ENCODE measurements around the gene APOBEC3G.
"Not testable (repeated sequence)": the region's sequence is repeated elsewhere in the genome, so short reads cannot be mapped to it uniquely, and the experiment has no call there.

Gene APOBEC3G

DNA sequence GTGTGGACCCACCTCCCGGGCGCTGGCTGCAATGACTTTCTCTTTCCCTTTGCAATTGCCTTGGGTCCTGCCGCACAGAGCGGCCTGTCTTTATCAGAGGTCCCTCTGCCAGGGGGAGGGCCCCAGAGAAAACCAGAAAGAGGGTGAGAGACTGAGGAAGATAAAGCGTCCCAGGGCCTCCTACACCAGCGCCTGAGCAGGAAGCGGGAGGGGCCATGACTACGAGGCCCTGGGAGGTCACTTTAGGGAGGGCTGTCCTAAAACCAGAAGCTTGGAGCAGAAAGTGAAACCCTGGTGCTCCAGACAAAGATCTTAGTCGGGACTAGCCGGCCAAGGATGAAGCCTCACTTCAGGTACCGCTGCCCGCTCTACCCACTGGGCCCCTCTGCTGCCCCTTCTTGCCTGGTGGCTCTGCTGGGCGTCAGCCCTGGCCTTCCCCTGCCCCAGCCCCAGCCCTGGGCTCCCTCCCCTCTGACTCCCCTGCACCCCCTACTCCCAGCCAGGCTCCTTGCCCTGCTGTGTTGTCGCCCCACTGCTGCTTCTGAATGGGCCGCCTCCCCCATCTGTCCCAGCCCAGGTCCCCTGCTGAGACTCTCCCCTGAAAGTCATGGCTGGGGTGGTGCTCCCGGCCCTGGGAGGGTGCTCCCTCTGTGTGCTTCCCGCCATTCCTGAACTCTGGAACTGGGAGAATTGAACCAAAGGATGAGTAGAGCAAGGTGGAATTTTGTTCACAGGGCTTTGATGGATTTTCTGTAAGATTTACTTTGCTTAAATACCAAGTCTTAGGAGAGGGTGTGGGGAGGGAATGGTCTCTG is at the start of gene APOBEC3G:
Gene APOBEC3G, plus strand, starts transcription at position 250 of the 815 bp plus-strand sequence. Its CDS starts 87 bp downstream, at position 337.
- DNase-seq (ENCODE audit: low read depth): peak; percentile 34

DNA sequence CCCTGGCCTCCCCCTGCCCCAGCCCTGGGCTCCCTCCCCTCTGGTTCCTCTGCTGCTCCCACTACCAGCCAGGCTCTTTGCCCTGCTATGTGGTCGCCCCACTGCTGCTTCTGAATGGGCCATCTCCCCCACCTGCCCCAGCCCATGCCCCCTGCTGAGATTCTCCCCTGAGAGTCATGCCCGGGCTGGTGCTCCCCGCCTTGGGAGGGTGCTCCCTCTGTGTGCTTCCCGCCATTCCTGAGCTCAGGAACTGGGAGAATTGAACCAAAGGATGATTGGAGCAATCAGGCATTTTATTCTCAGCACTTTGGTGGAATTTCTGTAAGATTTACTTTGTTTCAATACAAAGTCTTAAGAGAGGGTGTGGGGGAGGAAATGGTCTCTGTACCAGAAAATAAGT is 49.4 kb upstream of the APOBEC3G start:
- no peak for DNase-seq (ENCODE audit: low read depth)

DNA sequence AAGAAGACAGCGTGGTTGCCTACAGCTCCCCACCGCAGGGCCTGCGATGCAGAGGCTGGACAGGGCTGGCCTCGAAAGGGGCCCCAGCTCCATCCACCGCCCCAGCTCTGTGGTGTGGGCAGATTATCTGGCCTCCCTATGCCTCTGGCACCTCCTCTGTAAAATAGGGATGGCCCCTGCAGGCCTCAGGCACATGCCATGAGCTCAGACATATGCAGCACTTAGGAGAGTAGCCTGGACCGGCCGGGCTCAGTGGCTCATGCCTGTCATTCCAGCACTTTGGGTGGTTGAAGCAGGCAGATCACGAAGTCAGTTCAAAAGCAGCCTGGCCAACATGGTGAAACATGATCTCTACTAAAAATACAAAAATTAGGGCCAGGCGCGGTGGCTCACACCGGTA is 48.8 kb upstream of the APOBEC3G start:
- no peak for DNase-seq (ENCODE audit: low read depth)

DNA sequence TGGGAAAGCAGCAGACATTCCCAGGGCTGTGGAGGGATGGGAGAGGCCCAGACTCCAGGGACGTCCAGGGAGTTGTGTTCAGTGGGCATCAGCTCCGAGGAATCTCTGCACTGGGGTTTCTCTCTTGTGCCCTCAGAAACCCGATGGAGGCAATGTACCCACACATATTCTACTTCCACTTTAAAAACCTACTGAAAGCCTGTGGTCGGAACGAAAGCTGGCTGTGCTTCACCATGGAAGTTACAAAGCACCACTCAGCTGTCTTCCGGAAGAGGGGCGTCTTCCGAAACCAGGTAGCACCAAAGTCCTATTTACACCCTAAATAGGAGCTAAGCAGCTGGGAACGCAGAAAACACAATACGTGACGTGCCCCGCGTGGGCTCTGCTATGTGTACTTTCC is 47.8 kb upstream of the APOBEC3G start:
- no peak for DNase-seq (ENCODE audit: low read depth)

DNA sequence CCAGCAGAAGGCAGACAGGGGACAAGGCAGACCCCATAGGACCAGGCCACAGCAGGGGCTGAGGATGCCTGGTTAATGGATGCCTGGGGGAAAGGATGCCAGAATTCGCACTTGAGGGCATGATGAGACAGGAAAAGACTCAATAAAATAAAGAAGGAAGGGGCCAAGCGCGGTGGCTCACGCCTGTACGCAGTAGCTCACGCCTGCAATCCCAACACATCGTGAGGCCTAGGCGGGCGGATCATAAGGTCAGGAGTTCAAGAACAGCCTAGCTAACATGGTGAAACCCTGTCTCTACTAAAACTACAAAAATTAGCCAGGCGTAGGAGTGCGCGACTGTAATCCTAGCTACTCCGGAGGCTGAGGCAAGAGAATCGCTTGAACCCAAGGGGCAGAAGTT is 46.4 kb upstream of the APOBEC3G start:
- no peak for DNase-seq (ENCODE audit: low read depth)

DNA sequence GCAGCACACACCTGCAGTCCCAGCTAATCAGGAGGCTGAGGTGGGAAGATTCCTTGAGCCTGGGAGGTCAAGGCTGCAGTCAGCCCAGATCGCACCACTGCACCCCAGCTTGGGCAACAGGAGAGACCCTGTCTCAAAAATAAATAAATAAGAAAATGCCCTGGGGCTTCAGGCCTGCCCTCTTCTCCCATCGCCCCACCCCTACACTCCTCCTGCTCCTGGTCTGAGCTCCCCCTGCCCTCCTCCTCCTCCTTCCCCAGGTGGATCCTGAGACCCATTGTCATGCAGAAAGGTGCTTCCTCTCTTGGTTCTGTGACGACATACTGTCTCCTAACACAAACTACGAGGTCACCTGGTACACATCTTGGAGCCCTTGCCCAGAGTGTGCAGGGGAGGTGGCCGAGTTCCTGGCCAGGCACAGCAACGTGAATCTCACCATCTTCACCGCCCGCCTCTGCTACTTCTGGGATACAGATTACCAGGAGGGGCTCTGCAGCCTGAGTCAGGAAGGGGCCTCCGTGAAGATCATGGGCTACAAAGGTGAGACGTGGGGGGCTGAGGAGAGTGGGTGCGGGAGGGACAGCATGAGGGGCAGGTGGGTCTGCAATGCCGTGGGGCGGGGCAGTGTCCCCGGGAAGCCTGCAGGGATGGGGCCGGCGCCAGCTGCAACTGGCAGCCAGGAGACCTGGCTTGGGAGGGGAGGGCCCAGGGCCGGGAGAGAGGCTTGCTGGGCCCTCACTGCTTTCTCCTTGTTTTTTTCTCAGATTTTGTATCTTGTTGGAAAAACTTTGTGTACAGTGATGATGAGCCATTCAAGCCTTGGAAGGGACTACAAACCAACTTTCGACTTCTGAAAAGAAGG is 45.4 kb upstream of the APOBEC3G start:
- not testable (repeated sequence) for DNase-seq (ENCODE audit: low read depth)

DNA sequence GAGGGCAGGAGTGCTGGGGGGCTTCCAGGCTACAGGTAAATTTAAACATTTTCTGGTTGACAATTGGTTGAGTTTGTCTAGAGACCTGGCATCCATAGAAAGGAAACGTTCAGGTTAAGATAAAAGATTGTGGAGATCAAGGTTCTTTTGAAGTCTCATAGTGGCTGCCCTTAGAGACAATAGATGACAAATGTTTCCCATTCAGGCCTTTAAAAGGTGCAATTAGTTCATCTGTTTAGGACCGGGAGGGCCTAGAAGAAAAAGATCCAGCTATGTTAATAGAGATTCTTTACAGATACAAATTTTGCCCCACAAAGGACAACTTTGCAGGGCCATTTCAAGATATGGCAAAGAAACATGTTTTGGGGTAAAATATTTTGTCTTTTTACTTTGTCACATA is 40.0 kb upstream of the APOBEC3G start:
- DNase-seq (ENCODE audit: low read depth): not testable (repeated sequence)

DNA sequence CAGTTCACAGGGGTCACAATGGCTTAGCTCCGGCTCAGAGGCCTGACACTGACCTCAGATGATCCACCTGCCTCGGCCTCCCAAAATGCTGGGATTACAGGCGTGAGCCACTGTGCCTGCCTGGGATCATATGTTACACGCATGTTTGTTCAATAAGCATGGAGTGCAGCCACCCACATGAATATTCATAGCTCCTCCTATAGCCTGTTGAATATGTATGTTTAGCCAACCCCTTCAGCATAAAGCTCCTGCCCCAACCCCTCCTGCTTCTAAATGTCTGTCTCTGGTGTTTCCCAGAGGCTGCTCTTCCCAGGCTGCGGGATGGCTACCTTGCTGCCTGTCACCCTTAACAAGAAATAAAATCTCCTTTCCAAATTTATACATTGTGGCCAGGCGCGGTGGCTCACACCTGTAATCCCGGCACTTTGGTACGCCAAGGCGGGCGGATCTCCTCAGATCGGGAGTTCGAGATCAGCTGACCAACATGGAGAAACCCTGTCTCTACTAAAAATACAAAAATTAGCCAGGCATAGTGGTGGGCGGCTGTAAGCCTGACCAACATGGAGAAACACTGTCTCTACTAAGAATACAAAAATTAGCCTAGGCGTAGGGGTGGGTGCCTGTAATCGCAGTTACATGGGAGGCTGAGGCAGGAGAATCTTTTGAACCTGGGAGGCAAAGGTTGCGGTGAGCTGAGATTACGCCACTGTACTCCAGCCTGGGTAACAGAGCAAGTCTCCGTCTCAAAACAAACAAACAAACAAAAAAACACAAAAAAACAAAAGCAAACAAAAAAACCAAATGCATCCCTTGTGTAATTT is 37.6 kb upstream of the APOBEC3G start:
- no peak for DNase-seq (ENCODE audit: low read depth)

DNA sequence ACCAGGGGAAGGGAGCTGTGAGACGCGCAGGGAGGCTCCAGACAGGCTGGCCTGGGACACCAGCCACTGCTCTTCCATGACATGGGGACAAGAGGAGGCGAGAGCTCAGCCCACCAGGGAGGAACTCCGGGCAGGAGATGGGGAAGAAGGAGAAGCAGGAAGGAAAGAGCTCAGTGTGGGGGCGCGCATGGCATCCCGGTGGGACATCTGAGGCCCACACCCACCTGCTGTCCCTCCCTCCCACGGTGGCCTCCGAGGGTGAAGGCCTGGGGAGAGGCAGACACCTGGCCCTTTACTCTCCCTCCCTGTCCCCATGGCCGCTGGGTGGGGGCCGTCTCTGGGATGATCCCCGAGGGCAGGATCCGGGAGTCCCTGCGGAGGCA is 36.9 kb upstream of the APOBEC3G start:
- DNase-seq (ENCODE audit: low read depth): not testable (repeated sequence)

DNA sequence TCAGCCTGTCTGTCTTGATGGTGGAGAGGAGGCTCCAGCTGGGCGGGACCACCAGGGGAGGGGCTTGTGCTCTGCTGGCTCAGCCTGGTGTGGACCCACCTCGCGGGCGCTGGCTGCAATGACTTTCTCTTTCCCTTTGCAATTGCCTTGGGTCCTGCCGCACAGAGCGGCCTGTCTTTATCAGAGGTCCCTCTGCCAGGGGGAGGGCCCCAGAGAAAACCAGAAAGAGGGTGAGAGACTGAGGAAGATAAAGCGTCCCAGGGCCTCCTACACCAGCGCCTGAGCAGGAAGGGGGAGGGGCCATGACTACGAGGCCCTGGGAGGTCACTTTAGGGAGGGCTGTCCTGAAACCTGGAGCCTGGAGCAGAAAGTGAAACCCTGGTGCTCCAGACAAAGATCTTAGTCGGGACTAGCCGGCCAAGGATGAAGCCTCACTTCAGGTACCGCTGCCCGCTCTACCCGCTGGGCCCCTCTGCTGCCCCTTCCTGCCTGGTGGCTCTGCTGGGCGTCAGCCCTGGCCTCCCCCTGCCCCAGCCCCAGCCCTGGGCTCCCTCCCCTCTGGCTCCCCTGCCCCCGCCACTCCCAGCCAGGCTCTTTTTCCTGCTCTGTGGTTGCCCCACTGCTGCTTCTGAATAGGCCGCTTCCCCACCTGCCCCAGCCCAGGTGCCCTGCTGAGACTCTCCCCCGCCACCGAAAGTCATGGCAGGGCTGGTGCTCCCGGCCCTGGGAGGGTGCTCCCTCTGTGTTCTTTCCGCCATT is 36.4 kb upstream of the APOBEC3G start, which contains the start of gene APOBEC3F:
Gene APOBEC3F, plus strand, starts transcription at position 327 of the 759 bp plus-strand sequence. Its CDS starts 97 bp downstream, at position 424.
- peak; percentile 22 for DNase-seq (ENCODE audit: low read depth)

DNA sequence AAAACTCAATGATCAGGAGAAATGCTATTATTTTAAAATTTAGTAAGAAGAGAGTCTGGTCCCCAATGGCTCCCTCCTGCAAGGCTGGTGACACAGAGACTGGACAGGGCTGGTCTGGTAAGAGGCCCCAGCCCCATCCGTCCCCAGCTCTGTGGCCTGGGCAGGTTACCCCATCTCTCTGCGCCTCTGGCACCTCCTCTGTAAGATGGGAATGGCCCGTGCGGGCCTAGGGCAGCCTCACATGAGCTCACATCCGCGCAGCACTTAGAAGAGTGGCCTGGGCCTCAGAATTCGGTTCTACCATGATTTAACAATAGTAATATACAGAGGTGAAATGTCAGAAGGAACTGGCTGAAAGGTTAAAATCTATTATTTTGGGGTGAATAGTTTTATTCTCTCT is 35.2 kb upstream of the APOBEC3G start:
- DNase-seq (ENCODE audit: low read depth): no peak

DNA sequence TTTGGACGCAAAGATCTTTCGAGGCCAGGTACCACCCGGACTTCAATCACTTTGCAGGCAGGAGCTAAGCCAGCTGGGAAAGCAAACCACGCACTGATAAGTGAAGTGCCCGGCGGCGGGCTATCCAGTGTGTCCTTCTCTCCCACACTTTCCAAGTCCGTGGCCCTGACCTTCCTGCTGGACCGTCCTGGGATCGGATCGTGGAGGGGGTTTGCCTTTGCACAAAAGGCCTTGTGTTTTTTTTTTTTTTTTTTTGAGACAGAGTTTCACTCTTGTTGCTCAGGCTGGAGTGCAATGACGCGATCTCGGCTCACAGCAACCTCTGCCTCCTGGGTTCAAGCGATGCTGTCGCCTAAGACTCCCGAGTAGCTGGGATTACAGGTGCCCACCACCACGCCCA is 34.0 kb upstream of the APOBEC3G start:
- DNase-seq (ENCODE audit: low read depth): not testable (repeated sequence)

DNA sequence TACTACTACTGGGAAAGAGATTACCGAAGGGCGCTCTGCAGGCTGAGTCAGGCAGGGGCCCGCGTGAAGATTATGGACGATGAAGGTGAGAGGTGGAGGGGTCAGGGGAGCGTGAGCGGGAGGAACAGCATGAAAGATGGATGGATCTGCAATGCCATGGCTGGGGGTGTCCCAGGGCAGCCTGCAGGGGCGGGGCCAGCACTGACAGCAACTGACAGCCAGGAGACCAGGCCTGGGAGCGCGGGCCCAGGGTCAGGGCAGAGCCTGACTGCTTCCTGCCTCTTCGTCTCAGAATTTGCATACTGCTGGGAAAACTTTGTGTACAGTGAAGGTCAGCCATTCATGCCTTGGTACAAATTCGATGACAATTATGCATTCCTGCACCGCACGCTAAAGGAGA is 31.9 kb upstream of the APOBEC3G start:
- DNase-seq (ENCODE audit: low read depth): not testable (repeated sequence)

DNA sequence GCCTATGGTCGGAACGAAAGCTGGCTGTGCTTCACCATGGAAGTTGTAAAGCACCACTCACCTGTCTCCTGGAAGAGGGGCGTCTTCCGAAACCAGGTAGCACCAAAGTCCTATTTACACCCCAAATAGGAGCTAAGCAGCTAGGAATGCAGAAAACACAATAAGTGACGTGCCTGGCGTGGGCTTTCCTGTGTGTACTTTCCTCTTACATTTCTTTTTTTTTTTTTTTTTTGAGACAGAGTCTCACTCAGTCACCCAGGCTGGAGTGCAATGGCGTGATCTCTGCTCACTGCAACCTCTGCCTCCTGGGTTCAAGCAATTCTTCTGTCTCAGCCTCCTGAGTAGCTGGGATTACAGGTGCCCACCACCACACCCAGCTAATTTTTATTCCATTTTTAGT is 27.6 kb upstream of the APOBEC3G start:
- not testable (repeated sequence) for DNase-seq (ENCODE audit: low read depth)

DNA sequence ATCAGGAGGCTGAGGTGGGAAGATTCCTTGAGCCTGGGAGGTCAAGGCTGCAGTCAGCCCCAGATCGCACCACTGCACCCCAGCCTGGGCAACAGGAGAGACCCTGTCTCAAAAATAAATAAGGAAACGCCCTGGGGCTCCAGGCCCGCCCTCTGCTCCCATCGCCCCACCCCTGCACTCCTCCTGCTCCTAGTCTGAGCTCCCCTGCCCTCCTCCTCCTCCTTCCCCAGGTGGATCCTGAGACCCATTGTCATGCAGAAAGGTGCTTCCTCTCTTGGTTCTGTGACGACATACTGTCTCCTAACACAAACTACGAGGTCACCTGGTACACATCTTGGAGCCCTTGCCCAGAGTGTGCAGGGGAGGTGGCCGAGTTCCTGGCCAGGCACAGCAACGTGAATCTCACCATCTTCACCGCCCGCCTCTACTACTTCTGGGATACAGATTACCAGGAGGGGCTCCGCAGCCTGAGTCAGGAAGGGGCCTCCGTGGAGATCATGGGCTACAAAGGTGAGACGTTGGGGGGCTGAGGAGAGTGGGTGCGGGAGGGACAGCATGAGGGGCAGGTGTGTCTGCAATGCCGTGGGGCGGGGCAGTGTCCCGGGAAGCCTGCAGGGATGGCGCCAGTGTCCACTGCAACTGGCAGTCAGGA is 25.1 kb upstream of the APOBEC3G start:
- not testable (repeated sequence) for DNase-seq (ENCODE audit: low read depth)

DNA sequence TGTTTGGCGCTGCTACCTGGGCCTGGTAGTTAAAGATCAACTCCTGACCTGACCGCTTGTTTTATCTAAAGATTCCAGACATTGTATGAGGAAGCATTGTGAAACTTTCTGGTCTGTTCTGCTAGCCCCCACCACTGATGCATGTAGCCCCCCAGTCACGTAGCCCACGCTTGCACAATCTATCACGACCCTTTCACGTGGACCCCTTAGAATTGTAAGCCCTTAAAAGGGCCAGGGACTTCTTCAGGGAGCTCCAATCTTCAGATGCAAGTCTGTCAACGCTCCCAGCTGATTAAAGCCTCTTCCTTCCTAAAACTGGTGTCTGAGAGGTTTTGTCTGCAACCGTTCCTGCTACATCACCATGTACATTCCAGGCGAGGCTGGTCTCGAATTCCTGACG is 21.4 kb upstream of the APOBEC3G start:
- no peak for DNase-seq (ENCODE audit: low read depth)

DNA sequence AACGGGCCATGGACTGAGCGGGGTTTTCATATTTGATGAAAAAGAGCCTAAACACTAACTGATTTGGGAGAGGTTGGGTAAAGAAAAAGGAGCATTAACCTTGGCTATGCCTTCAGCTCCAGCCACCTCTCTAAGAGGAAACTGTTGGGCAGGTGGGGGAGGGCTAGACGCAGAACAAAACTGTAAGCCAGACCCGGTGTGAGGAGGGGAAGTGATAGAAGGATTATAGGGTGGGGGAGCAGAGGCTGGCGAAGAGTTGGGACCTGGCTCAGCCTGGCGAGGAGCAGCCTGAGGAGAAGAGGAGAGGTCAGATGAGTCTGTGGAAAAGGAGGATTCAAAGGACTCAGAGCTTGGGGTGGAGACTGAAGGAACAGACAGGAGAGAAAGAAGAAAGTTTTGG is 15.8 kb upstream of the APOBEC3G start:
- DNase-seq (ENCODE audit: low read depth): not testable (repeated sequence)

DNA sequence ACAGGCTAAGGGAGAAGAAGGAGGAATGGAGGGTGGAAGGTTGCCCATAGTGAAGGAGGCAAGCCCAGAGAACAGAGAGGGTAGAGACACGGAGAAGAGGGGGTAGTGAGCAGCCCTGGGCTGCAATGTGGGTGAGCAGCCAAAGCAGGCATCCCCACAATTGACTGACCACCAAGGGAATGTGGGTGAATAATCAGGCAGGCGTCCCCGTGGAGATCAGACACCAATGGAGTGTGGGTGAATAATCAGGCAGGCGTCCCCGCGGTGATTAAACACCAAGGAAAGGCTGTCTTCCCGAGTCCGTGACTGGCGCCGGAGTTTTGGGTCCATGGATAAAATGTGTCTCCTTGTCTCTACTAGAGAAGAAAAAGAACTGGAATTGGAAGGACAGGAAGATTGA is 15.1 kb upstream of the APOBEC3G start:
- DNase-seq (ENCODE audit: low read depth): not testable (repeated sequence)

DNA sequence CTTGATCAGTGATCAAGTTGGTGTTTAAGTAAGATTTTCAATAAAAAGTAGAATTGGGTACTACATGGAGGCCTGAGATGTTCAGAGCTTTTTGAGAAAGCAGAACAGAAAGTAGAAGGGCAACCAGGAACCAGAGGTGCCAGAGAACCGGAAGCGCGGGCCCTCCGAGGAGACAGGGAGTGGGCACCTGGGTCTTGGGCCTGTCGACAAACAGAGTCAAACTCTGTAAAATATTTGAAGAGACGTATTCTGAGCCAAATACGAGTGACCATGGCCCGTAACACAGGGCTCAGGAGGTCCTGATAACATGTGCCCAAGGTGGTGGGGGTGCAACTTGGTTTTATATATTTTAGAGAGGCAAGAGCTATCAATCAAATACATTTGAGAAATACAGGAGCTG is 13.2 kb upstream of the APOBEC3G start:
- not testable (repeated sequence) for DNase-seq (ENCODE audit: low read depth)

DNA sequence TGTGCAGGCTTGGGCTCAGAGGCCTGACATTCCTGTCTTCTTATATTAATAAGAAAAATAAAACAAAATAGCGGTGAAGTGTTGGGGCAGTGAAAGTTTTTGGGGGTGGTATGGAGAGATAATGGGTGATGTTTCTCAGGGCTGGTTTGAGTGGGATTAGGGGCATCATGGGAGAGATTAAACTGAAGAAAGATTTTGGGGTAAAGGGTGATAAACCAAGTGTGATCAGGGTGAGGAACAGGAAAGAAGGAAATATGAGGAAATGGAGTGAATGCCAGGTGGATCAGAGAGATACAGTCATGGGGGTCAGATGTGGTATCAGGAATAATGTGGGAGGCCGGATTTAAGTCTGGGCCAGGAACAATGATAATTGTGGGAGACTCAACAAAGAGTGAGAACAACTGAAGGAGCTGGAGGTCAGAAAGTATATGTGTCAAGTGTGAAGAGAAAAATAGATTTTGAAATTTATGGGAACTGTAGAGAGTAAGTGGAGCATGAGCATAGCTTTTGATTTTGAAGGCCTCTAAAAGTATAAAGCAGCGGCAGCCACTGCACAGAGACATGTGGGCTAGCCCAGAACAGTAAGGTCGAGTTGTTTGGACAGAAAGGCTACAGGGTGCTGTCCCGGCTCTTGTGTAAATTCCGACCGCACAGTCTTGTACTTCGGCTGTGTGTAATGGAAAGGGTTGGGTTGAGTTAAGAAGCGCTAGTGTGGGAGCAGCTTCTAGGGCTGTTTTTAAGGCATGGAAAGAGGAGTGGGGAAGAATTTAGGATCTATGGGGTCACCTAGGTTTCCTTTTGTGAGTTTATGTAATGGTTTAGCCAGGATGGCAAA is 10.4 kb upstream of the APOBEC3G start:
- not testable (repeated sequence) for DNase-seq (ENCODE audit: low read depth)
